Heart left ventricle (tissue), 16 donors: ENCODE data around the gene OXCT2. TPM values are rescaled to one million over a fixed set of nuclear protein-coding genes. Genes with fewer than 3 reads are reported as not detected.

Experiments
- ATAC-seq, 4 donors: fragments of 200-7000 bp; cut with Tn5 transposase; one replicate each; pipeline ENCODE4 v1.9.1; 2020 to 2022; ENCODE audit warnings: moderate library complexity in 4 of 4, mild to moderate bottlenecking in 3 of 4, moderate number of reproducible peaks in 1 of 4
- DNase-seq, 5 donors: peaks; one replicate each; pipeline ENCODE4 v3.0.0-alpha.2; 2020
- H3K27ac ChIP-seq, 12 donors: fragments of 200-600 bp; sonication (generic) in 4 of 12; one replicate each; pipeline versions ENCODE4 v1.5.0 to v1.8.0; 2016 to 2022; ENCODE audit warnings: mild to moderate bottlenecking in 2 of 12
- H3K27me3 ChIP-seq, 9 donors: fragments of 200-600 bp; sonication (generic) in 2 of 9; one replicate each; pipeline versions ENCODE4 v1.5.1 to v1.8.0; 2016 to 2022; ENCODE audit warnings: mild to moderate bottlenecking in 3 of 9
- H3K36me3 ChIP-seq, 9 donors: fragments of 200-600 bp; sonication (generic) in 2 of 9; one replicate each; pipeline versions ENCODE4 v1.5.0 to v1.8.0; 2018 to 2022; ENCODE audit warnings: mild to moderate bottlenecking in 2 of 9
- H3K4me1 ChIP-seq, 12 donors: fragments of 200-600 bp; sonication (generic) in 4 of 12; one replicate each; pipeline versions ENCODE4 v1.5.0 to v1.8.0; 2016 to 2022; ENCODE audit warnings: mild to moderate bottlenecking in 3 of 12
- H3K4me3 ChIP-seq, 12 donors: fragments of 200-600 bp; sonication (generic) in 4 of 12; one replicate each; pipeline versions ENCODE4 v1.5.0 to v1.8.0; 2017 to 2022; ENCODE audit warnings: mild to moderate bottlenecking in 9 of 12, moderate library complexity in 4 of 12
- H3K9me3 ChIP-seq, 12 donors: fragments of 200-600 bp; sonication (generic) in 4 of 12; one replicate each; pipeline versions ENCODE4 v1.5.0 to v1.8.0; 2016 to 2022; ENCODE audit warnings: mild to moderate bottlenecking in 1 of 12
- POLR2A ChIP-seq, 2 donors: fragments of 450-650 bp; IDR thresholded peaks; one replicate each; pipeline ENCODE4 v1.6.1; 2017; ENCODE audit warnings: antibody characterized with exemption in 2 of 2, mild to moderate bottlenecking in 2 of 2, moderate library complexity in 2 of 2
- WGBS, 4 donors: extraction: QIAGEN DNeasy Blood & Tissue Kit in 2 of 4; methylation state at CpG; one replicate each; pipeline versions ENCODE4 v1.1.5 to v1.1.7; 2013 to 2018; 5-methylcytosine and 5-hydroxymethylcytosine counted together
- intact Hi-C, 10 donors: fragments of 100-400 bp; cut with DNase I; formaldehyde crosslinking; loops; one replicate each; pipeline versions ENCODE4 v1.11.1 to v1.14.2; 2022
- polyA plus RNA-seq, 2 donors: library from polyadenylated mRNA; stranded (reverse); fragments of 200-250 nt; gene quantifications; one replicate each; pipeline ENCODE4 v1.2.3, GENCODE V29; 2013
- total RNA-seq, 9 donors: library from RNA; depleted of rRNA in 2 of 9; stranded (reverse); fragments of >200 nt in 2 of 9; fragmentation: NEBNext Ultra II Directional in 3 of 9; extraction: Animal tissue kit (Norgen Biotek cat#: 25700) in 3 of 9; gene quantifications; one replicate each; pipeline versions ENCODE4 v1.1.0 to v1.2.4, GENCODE V29; 2016 to 2023
- TF ChIP-seq, protein P1 (sequence below), 12 donors: fragments of 200-600 bp; sonication (generic) in 4 of 12; IDR thresholded peaks; one replicate each; pipeline versions ENCODE4 v1.5.0 to v1.8.0; 2018 to 2022; ENCODE audit warnings: antibody characterized with exemption in 12 of 12, mild to moderate bottlenecking in 5 of 12
- donor health status: ischemic (EF 13 %, LVEDD 7.1; RV severe dilation, severe dysfunction).
- donor health status: healthy with polysubstance abuse.
- donor health status: DM: no; HTN: yes; CAD: no.
- donor health status: DM: no; HTN: no; CAD: no.
- donor health status: ischemic (EF 25% LVEDD 6.9; RV normal size, moderate dysfunction).
- donor health status: ischemic (EF 25% LVEDD 5.7; RV mildly dilated, moderate dysfunction).
- donor health status: healthy.
- donor health status: DM: yes; HTN: yes; CAD: no.
- donor health status: ischemic (EF 35%, LVEDD 5.7; RV mildly dilated, moderate dysfunction).
- donor health status: nonischemic (EF 11% LVEDD 7.7; RV severe dilation, severe dysfunction).
- donor health status: DM: yes; HTN: yes; CAD: no.
- donor health status: PGD.
- donor health status: ischemic (EF 29% LVEDD 5.4; RV normal size, mild dysfunction).
- donor health status: nonischemic (EF 23%, LVEDD 6.1; RV moderate dilation, normal function).

OXCT2 gene
- total and polyA plus RNA-seq, 11 donors = 0.75 to 7.5 (median 2.7) TPM

DNA sequence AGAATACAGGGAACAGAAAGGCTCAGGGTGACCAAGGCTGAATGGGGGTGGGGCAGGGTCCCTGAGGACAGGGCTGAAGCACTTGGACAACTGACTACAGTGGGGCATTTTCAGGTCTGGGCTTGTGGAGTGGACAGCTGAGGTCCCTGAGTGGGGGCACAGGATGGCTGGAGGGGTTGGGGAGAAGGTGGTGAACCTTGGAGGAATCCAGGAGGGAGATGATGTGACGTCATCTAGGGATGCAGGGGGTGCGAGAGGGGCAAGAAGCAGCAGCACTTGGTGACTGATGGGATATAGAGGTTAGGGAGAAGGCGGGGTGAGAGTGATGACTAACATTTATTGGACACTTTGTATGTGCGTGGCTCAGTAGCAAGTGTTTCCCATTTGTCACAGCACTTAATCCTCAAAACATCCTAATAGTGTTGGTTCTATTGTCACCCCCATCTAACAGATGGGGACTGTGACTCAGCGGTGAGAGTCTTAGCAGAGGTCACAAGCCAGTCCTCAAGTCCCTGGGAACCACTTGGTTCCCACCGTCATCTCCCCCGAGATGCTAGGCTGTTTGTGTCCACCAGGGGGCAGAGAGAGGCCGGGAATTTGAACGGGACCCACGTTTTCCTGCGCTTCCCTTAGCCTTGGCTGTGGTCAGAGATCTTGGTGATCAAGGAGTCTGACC, 45.4 kb upstream of the OXCT2 start:
- no peak overlapping the region for H3K4me3 ChIP-seq
- no peaks in the 10 kb centered on the region for H3K36me3 ChIP-seq
- peaks cover 0 to 17% (median 0%) of the 10 kb centered on the region in 9 donors for H3K27me3 ChIP-seq
- TF ChIP-seq, protein P1, sequence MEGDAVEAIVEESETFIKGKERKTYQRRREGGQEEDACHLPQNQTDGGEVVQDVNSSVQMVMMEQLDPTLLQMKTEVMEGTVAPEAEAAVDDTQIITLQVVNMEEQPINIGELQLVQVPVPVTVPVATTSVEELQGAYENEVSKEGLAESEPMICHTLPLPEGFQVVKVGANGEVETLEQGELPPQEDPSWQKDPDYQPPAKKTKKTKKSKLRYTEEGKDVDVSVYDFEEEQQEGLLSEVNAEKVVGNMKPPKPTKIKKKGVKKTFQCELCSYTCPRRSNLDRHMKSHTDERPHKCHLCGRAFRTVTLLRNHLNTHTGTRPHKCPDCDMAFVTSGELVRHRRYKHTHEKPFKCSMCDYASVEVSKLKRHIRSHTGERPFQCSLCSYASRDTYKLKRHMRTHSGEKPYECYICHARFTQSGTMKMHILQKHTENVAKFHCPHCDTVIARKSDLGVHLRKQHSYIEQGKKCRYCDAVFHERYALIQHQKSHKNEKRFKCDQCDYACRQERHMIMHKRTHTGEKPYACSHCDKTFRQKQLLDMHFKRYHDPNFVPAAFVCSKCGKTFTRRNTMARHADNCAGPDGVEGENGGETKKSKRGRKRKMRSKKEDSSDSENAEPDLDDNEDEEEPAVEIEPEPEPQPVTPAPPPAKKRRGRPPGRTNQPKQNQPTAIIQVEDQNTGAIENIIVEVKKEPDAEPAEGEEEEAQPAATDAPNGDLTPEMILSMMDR (IDR thresholded peaks at IDR 0.05) = peak; percentile 64 to 88 (median 78)
- TF ChIP-seq POLR2A (IDR thresholded peaks at IDR 0.05) = no peak
- ATAC-seq (peak; percentile 53 to 86 (median 82)), DNase-seq (peak; percentile 41 to 85 (median 51))
- intact Hi-C loops = loop anchor here in 9 of 10 donors (1.0 to 5.0 kb wide), 7 partner anchors 81 to 266 kb away; no protein-coding TSS in a partner anchor
- WGBS, 4 donors = 16 to 18% (median 17%) methylated on average over 11 of the region's 11 CpGs
- peaks cover 0 to 3% (median 0%) of the 10 kb centered on the region in 12 donors for H3K4me1 ChIP-seq
- H3K27ac ChIP-seq = no peak overlapping the region
- no peaks in the 10 kb centered on the region for H3K9me3 ChIP-seq

GRCh38 chr1:39812913-39813312, 41.8 kb upstream of the OXCT2 start:
- DNase-seq (no peak), ATAC-seq (peak; percentile 61 to 75 (median 68))
- TF ChIP-seq POLR2A (IDR thresholded peaks at IDR 0.05) = no peak
- TF ChIP-seq, protein P1 (IDR thresholded peaks at IDR 0.05) = no peak
- H3K27me3 ChIP-seq = peaks cover 0 to 7% (median 0%) of the 10 kb centered on the region in 9 donors
- H3K4me1 ChIP-seq = peaks cover 0 to 3% (median 0%) of the 10 kb centered on the region in 12 donors
- H3K27ac ChIP-seq = no peak overlapping the region
- H3K4me3 ChIP-seq = no peak overlapping the region
- intact Hi-C loops = no loop called here
- H3K9me3 ChIP-seq = no peaks in the 10 kb centered on the region
- no peaks in the 10 kb centered on the region for H3K36me3 ChIP-seq
- WGBS, 4 donors = 35 to 59% (median 46%) methylated on average over 3 of the region's 3 CpGs

- H3K4me3 ChIP-seq = no peak overlapping the region
- intact Hi-C loops = loop anchor here in 1 of 10 donors (10.0 kb wide), 1 partner anchor 204 kb away; no protein-coding TSS in a partner anchor
- no peak for DNase-seq
- no peak for ATAC-seq
- no peaks in the 10 kb centered on the region for H3K36me3 ChIP-seq
- no peaks in the 10 kb centered on the region for H3K27me3 ChIP-seq
- H3K27ac ChIP-seq = no peak overlapping the region
- no peak for TF ChIP-seq POLR2A (IDR thresholded peaks at IDR 0.05)
- TF ChIP-seq, protein P1 (IDR thresholded peaks at IDR 0.05) = no peak
- WGBS, 4 donors = 83 to 86% (median 84%) methylated on average over 6 to 8 of the region's 8 CpGs
- peaks cover 0 to 15% (median 6%) of the 10 kb centered on the region in 12 donors for H3K9me3 ChIP-seq
- no peaks in the 10 kb centered on the region for H3K4me1 ChIP-seq
Measured at GRCh38 chr1:39808784-39809517, 37.8 kb upstream of the OXCT2 start.

DNA sequence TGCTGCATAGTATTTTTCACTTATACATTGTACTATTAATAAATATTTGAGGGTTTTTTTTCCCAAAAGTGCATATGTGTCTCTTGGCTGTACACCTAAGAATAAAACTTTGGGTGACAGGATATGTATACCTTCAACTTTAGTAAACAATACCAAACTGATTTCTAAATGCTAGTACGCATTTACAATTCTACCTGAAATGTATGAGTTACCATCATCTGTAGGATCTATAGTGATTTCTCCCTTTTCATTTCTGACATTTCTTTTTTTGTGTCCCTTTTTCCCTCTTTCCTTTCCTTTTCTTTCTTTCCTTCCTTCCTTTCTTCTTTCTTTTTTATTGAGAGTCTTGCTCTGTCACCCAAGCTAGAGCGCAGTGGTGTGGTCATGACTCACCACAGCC, 34.2 kb upstream of the OXCT2 start:
- ATAC-seq (no peak), DNase-seq (no peak)
- TF ChIP-seq, protein P1 (IDR thresholded peaks at IDR 0.05) = no peak
- no peak for TF ChIP-seq POLR2A (IDR thresholded peaks at IDR 0.05)
- H3K27me3 ChIP-seq = no peaks in the 10 kb centered on the region
- intact Hi-C loops = loop anchor here in 1 of 10 donors (10.0 kb wide), 1 partner anchor 201 kb away; no protein-coding TSS in a partner anchor
- H3K27ac ChIP-seq = no peak overlapping the region
- H3K36me3 ChIP-seq = no peaks in the 10 kb centered on the region
- WGBS, 4 donors = 94 to 97% (median 95%) methylated on average over 2 of the region's 2 CpGs
- peaks cover 0 to 15% (median 6%) of the 10 kb centered on the region in 12 donors for H3K9me3 ChIP-seq
- H3K4me1 ChIP-seq = peaks cover 0 to under 1% (median 0%) of the 10 kb centered on the region in 12 donors
- no peak overlapping the region for H3K4me3 ChIP-seq
